GM18526 (cell line): Measurements from ENCODE around the gene CUTA.

Experiments
- POLR2A ChIP-seq: IDR thresholded peaks from 3 replicates; pipeline ENCODE4 v1.6.1; 2011; ENCODE audit not compliant: insufficient read length; ENCODE audit errors: extremely low read depth

CUTA gene

GRCh38 chr6:33407132-33407718 is 10.7 kb downstream of the CUTA start:
- no peak for TF ChIP-seq POLR2A

- no peak for TF ChIP-seq POLR2A
Observed at GRCh38 chr6:33406126-33406525, 11.8 kb downstream of the CUTA start.

- TF ChIP-seq POLR2A = no peak
Observed at GRCh38 chr6:33405386-33405940, 12.4 kb downstream of the CUTA start.

GRCh38 chr6:33404884-33405283 is 13.0 kb downstream of the CUTA start:
- TF ChIP-seq POLR2A = no peak

- TF ChIP-seq POLR2A = no peak
Observed at GRCh38 chr6:33397541-33397940, 20.4 kb downstream of the CUTA start.

- TF ChIP-seq POLR2A = no peak
Observed at GRCh38 chr6:33392979-33393378, 24.9 kb downstream of the CUTA start.

- no peak for TF ChIP-seq POLR2A
Observed at GRCh38 chr6:33392595-33392948, 25.3 kb downstream of the CUTA start.

GRCh38 chr6:33391922-33392594 is 25.8 kb downstream of the CUTA start:
- TF ChIP-seq POLR2A = no peak

- TF ChIP-seq POLR2A = peak; percentile 63
Observed at GRCh38 chr6:33391278-33391921, 26.5 kb downstream of the CUTA start, which contains the start of gene KIFC1. Gene KIFC1, plus strand, starts transcription at chr6:33391823. Its CDS starts 163 bp downstream, at chr6:33391986.

- TF ChIP-seq POLR2A = no peak
Observed at GRCh38 chr6:33390767-33391277, 27.1 kb downstream of the CUTA start.

GRCh38 chr6:33390173-33390572 is 27.7 kb downstream of the CUTA start:
- no peak for TF ChIP-seq POLR2A

GRCh38 chr6:33384581-33385020 is 33.3 kb downstream of the CUTA start:
- no peak for TF ChIP-seq POLR2A

GRCh38 chr6:33383427-33384185 is 34.3 kb downstream of the CUTA start:
- TF ChIP-seq POLR2A = no peak

- no peak for TF ChIP-seq POLR2A
Observed at GRCh38 chr6:33380272-33380981, 37.5 kb downstream of the CUTA start.
